Urothelium cell line (cell line): Measurements from ENCODE around the gene PDE3A.
"Not testable (repeated sequence)": the region's sequence is repeated elsewhere in the genome, so short reads cannot be mapped to it uniquely, and the experiment has no call there.

Experiments
- DNase-seq: peaks from one replicate; pipeline ENCODE4 v3.0.0; 2011; ENCODE audit warnings: low spot score, mixed read lengths
- FAIRE-seq: peaks from 2 replicates; lab custom pipeline; 2011; peaks lifted over from hg19 to GRCh38; lab: Jason Lieb, UNC

Gene PDE3A

GRCh38 chr12:20372326-20373096 lies 4.2 kb downstream of the PDE3A start:
- no peak for DNase-seq
- FAIRE-seq: no peak

- FAIRE-seq (no peak), DNase-seq (no peak)
Measured at GRCh38 chr12:20374795-20375194, 6.5 kb downstream of the PDE3A start.

GRCh38 chr12:20375560-20375959 lies 7.2 kb downstream of the PDE3A start:
- FAIRE-seq: no peak
- no peak for DNase-seq

- no peak for FAIRE-seq
- DNase-seq: no peak
Measured at GRCh38 chr12:20376984-20377383, 8.6 kb downstream of the PDE3A start.

GRCh38 chr12:20377750-20378149 lies 9.4 kb downstream of the PDE3A start:
- DNase-seq: no peak
- FAIRE-seq: no peak

GRCh38 chr12:20382117-20382516 lies 13.8 kb downstream of the PDE3A start:
- FAIRE-seq (no peak), DNase-seq (no peak)

- FAIRE-seq (no peak), DNase-seq (no peak)
Measured at GRCh38 chr12:20383612-20384011, 15.3 kb downstream of the PDE3A start.

- not testable (repeated sequence) for FAIRE-seq, DNase-seq
Measured at GRCh38 chr12:20384836-20385235, 16.5 kb downstream of the PDE3A start.

- FAIRE-seq (no peak), DNase-seq (no peak)
Measured at GRCh38 chr12:20390846-20391245, 22.5 kb downstream of the PDE3A start.

GRCh38 chr12:20392339-20392738 lies 24.0 kb downstream of the PDE3A start:
- DNase-seq (no peak), FAIRE-seq (no peak)

GRCh38 chr12:20393707-20394106 lies 25.4 kb downstream of the PDE3A start:
- FAIRE-seq (no peak), DNase-seq (no peak)

- FAIRE-seq (no peak), DNase-seq (no peak)
Measured at GRCh38 chr12:20395791-20396550, 27.6 kb downstream of the PDE3A start.

GRCh38 chr12:20398686-20399085 lies 30.3 kb downstream of the PDE3A start:
- DNase-seq (no peak), FAIRE-seq (no peak)

GRCh38 chr12:20400003-20400402 lies 31.7 kb downstream of the PDE3A start:
- DNase-seq (no peak), FAIRE-seq (no peak)

GRCh38 chr12:20403230-20403629 lies 34.9 kb downstream of the PDE3A start:
- no peak for DNase-seq

GRCh38 chr12:20404576-20405346 lies 36.4 kb downstream of the PDE3A start:
- no peak for DNase-seq
- FAIRE-seq: no peak

More at GRCh38 chr12:20403230-20403629, 34.9 kb downstream of the PDE3A start:
- no peak for FAIRE-seq

GRCh38 chr12:20409607-20410377 lies 41.5 kb downstream of the PDE3A start:
- FAIRE-seq (no peak), DNase-seq (no peak)

GRCh38 chr12:20410734-20411133 lies 42.4 kb downstream of the PDE3A start:
- FAIRE-seq (no peak), DNase-seq (no peak)

GRCh38 chr12:20411345-20411744 lies 43.0 kb downstream of the PDE3A start:
- DNase-seq (no peak), FAIRE-seq (no peak)

GRCh38 chr12:20415028-20415427 lies 46.7 kb downstream of the PDE3A start:
- DNase-seq (no peak), FAIRE-seq (no peak)

- FAIRE-seq (no peak), DNase-seq (no peak)
Measured at GRCh38 chr12:20415641-20416040, 47.3 kb downstream of the PDE3A start.
